ENCODE measurements around the gene ZBTB7C. TPM values are rescaled to one million over a fixed set of nuclear protein-coding genes. Genes with fewer than 3 reads are reported as not detected.

The ZBTB7C gene
- total and polyA plus RNA-seq, 4 donors = 0.19 to 1.1 (median 0.45) TPM

DNA sequence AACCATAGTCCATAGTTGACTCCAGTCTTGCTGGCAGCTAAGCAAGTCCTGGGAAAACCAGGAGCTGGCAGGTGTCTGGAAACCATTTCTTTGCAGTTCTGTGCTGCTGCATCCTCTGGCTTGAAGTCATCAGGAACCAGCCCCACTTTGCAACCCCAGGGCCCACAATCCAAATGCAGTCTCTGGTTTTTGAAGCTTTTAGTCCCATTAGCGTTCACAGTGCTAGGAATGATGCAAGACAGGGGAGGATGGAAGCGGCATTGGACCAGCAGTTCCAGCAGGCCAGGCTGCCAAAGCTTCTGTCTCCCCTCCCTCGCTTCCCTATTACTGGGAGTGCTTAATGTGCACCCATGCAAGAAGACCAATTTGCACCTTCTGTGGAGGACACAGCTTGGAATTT, 106.4 kb downstream of the ZBTB7C start (continued):
- no peak for TF ChIP-seq EGR1 (IDR thresholded peaks at IDR 0.05; ENCODE audit: low read depth in 2 of 2)

GRCh38 chr18:48300463-48300961, 108.7 kb downstream of the ZBTB7C start:
- Histone ChIP-seq H3K36me3 (ENCODE audit: control insufficient read depth in 4 of 4, insufficient read depth in 3 of 4, low read depth in 1 of 4, low read length in 3 of 4) (no peaks in the 10 kb centered on the region), H3K4me3 (ENCODE audit: low read depth in 1 of 3, low read length in 3 of 3) (no peak overlapping the region), H3K27ac (ENCODE audit: low read depth in 1 of 2, low read length in 2 of 2) (no peak overlapping the region), H3K27me3 (ENCODE audit: control insufficient read depth in 4 of 4, insufficient read depth in 4 of 4, low read length in 3 of 4) (no peaks in the 10 kb centered on the region), H3K9me3 (ENCODE audit: control insufficient read depth in 4 of 4, low read length in 3 of 4) (no peaks in the 10 kb centered on the region), H3K9ac (ENCODE audit: low read depth in 1 of 2, low read length in 2 of 2) (no peak overlapping the region), H3K4me1 (ENCODE audit: control insufficient read depth in 4 of 4, insufficient read depth in 4 of 4, low read length in 3 of 4) (no peaks in the 10 kb centered on the region)
- TF ChIP-seq, protein P1, sequence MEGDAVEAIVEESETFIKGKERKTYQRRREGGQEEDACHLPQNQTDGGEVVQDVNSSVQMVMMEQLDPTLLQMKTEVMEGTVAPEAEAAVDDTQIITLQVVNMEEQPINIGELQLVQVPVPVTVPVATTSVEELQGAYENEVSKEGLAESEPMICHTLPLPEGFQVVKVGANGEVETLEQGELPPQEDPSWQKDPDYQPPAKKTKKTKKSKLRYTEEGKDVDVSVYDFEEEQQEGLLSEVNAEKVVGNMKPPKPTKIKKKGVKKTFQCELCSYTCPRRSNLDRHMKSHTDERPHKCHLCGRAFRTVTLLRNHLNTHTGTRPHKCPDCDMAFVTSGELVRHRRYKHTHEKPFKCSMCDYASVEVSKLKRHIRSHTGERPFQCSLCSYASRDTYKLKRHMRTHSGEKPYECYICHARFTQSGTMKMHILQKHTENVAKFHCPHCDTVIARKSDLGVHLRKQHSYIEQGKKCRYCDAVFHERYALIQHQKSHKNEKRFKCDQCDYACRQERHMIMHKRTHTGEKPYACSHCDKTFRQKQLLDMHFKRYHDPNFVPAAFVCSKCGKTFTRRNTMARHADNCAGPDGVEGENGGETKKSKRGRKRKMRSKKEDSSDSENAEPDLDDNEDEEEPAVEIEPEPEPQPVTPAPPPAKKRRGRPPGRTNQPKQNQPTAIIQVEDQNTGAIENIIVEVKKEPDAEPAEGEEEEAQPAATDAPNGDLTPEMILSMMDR (IDR thresholded peaks at IDR 0.05; ENCODE audit: low read depth, low read length, missing input control) = no peak
- TF ChIP-seq NR2F2 (IDR thresholded peaks at IDR 0.05) = no peak
- no peak for TF ChIP-seq FOXA1 (IDR thresholded peaks at IDR 0.05)
- TF ChIP-seq GABPA (IDR thresholded peaks at IDR 0.05 in 1 of 2, conservative IDR thresholded peaks at IDR 0.05 in 1 of 2) = no peak
- TF ChIP-seq, protein P2, sequence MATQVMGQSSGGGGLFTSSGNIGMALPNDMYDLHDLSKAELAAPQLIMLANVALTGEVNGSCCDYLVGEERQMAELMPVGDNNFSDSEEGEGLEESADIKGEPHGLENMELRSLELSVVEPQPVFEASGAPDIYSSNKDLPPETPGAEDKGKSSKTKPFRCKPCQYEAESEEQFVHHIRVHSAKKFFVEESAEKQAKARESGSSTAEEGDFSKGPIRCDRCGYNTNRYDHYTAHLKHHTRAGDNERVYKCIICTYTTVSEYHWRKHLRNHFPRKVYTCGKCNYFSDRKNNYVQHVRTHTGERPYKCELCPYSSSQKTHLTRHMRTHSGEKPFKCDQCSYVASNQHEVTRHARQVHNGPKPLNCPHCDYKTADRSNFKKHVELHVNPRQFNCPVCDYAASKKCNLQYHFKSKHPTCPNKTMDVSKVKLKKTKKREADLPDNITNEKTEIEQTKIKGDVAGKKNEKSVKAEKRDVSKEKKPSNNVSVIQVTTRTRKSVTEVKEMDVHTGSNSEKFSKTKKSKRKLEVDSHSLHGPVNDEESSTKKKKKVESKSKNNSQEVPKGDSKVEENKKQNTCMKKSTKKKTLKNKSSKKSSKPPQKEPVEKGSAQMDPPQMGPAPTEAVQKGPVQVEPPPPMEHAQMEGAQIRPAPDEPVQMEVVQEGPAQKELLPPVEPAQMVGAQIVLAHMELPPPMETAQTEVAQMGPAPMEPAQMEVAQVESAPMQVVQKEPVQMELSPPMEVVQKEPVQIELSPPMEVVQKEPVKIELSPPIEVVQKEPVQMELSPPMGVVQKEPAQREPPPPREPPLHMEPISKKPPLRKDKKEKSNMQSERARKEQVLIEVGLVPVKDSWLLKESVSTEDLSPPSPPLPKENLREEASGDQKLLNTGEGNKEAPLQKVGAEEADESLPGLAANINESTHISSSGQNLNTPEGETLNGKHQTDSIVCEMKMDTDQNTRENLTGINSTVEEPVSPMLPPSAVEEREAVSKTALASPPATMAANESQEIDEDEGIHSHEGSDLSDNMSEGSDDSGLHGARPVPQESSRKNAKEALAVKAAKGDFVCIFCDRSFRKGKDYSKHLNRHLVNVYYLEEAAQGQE (IDR thresholded peaks at IDR 0.05) = no peak
- no peak for TF ChIP-seq HNF4G (IDR thresholded peaks at IDR 0.05)
- no peak for TF ChIP-seq SP1 (IDR thresholded peaks at IDR 0.05)
- no peak for TF ChIP-seq ZBTB33 (IDR thresholded peaks at IDR 0.05)
- no peak for TF ChIP-seq RXRA (IDR thresholded peaks at IDR 0.05)
- TF ChIP-seq FOXA2 (IDR thresholded peaks at IDR 0.05) = no peak
- no peak for TF ChIP-seq ATF3 (IDR thresholded peaks at IDR 0.05)
- no peak for TF ChIP-seq MAX (IDR thresholded peaks at IDR 0.05)
- TF ChIP-seq TAF1 (conservative IDR thresholded peaks at IDR 0.05) = no peak
- no peak for DNase-seq (ENCODE audit: low spot score)
- 43% methylated on average over 6 of the region's 6 CpGs for WGBS

Data from liver (tissue), 9 donors.